Right ventricle myocardium inferior (tissue), 1 donor: ENCODE data around the gene MAP2K3. TPM values are rescaled to one million over a fixed set of nuclear protein-coding genes. Genes with fewer than 3 reads are reported as not detected.
A peak's percentile ranks its signal among the peaks of the same experiment; 100 is the strongest.

Source experiments
- ATAC-seq: fragments of 200-7000 bp; cut with Tn5 transposase; one replicate; pipeline ENCODE4 v1.9.1; 2020; ENCODE audit warnings: mild to moderate bottlenecking, moderate library complexity
- DNase-seq: peaks from one replicate; pipeline ENCODE4 v3.0.0; 2021; ENCODE audit errors: missing footprints
- intact Hi-C: fragments of 100-400 bp; cut with DNase I; formaldehyde crosslinking; loops from one replicate; pipeline ENCODE4 v1.11.0; 2022
- long read RNA-seq: library from polyadenylated mRNA; unstranded; transcript quantifications from one replicate; pipeline ENCODE4 v2.0.0, GENCODE V29; 2021
- total RNA-seq: library from RNA; stranded (reverse); fragmentation: NEBNext Ultra II Directional; extraction: Animal tissue kit (Norgen Biotek cat#: 25700); gene quantifications from one replicate; pipeline ENCODE4 v1.2.1, GENCODE V29; 2021
- donor health status: DM: no; HTN: yes; CAD: no; lungs with severe emphysema.

MAP2K3 gene
- 37.7 TPM for total RNA-seq
- long read RNA-seq, transcript MAP2K3-202 (12 exons, 2,303 nt), result major isoform, 46 of 55 reads
- long read RNA-seq, partial matches to known transcripts, result 2 of 55 reads
- long read RNA-seq, other reads (novel, unspliced or antisense), result 4 of 55 reads

DNA sequence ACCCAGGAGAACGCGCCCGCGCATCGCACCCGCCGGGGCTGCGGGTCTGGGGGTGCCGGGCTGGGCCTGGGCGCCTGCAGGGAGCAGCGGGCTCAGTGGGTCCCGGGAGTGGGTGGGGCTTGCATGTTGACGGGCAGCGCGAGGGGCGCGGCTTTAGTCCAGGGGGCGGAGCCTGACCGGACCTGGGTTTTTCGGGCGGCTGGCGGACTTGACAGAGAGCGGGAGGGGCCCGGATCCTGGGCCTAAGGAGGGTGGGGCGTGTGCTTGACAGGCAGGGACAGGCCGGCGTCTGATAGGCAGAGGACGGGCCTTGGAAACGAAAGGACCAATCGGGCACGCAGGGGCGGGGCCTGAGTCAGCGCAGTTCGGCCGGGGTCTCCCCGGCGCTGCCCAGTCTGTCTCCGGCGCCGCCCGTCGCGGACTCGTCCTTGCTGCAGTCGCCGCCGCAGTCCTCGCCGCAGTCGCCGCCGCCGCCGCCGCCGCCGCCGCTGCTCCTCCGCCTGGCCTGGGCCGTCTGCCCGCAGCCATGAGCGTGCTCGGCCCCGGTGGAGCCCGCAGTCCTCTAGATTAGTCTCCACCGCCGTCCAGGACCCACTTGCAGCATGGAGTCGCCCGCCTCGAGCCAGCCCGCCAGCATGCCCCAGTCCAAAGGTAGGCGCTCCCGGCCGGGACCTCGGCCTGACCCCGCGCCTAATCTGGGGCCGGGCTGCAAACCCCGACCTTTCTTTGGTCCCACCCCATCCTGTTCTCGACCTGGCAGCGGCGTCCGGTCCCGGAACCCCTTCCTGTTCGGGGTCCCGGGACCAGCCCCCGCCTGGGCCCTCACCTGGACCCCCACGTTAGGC, at the start of gene MAP2K3:
Gene MAP2K3, plus strand, starts transcription at position 393 of the 845 bp plus-strand sequence. Its CDS starts 210 bp downstream, at position 603.
- intact Hi-C loops, result loop anchor here (2.0 to 5.0 kb wide), 6 partner anchors 32 to 242 kb away; partner anchors contain the start of genes DHRS7B, NATD1 and USP22
- peak; percentile 100 for DNase-seq
- ATAC-seq, result peak; percentile 89

DNA sequence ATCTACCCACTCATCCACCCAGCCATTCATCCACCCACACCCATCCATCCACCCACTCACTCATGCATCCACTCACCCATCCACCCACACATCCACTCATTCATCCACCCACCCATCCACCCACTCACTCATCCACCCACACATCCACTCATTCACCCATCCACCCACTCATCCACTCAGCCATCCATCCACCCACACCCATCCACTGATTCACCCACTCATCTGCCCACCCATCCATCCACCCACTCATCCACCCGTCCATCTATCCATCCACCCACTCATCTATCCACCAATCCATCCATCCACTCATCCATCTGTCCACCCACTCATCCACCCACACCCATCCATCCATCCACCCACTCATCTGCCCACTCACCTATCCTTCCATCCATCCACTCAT, 48.6 kb upstream of the MAP2K3 start:
- DNase-seq, result no peak
- ATAC-seq, result no peak
- intact Hi-C loops, result no loop called here

- ATAC-seq (no peak), DNase-seq (no peak)
- intact Hi-C loops, result no loop called here
These were observed 44.7 kb upstream of the MAP2K3 start for GRCh38 chr17:21239680-21240368.

DNA sequence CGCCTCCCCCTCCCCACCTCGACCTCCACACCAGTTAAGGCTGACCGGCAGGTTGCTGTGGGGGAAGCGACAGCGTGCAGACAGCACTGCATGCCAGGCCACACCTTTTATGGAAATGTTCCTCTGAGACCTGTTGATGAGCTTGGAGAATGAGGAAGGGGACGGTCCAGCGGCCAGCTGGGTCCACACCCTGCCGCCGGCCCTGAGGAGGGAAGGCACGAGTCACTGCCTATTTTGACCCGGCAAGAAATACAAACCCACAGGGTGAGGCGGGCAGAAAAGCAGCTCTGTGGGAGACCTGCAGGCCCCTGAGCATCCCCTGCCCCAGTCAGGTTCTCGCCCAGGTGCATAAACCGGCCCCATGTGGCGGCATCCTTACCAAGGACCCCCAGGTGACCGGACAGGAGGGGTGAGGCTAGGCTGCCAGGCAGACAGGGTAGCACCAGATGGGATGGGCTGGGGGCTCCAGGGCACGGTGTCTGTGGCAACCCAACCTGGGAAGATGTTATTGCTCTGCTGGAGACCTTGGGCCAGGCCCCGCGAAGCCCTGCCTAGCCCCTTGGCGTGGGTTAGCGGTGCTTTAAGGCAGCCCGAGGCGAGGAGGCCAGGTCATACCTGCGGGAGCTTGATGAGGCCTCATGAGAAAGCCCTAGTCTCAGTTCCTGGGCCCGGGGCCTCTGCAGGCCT, 44.0 kb upstream of the MAP2K3 start:
- DNase-seq (no peak), ATAC-seq (no peak)
- intact Hi-C loops, result no loop called here

- intact Hi-C loops, result no loop called here
These were observed 42.9 kb upstream of the MAP2K3 start for GRCh38 chr17:21241564-21241963.

DNA sequence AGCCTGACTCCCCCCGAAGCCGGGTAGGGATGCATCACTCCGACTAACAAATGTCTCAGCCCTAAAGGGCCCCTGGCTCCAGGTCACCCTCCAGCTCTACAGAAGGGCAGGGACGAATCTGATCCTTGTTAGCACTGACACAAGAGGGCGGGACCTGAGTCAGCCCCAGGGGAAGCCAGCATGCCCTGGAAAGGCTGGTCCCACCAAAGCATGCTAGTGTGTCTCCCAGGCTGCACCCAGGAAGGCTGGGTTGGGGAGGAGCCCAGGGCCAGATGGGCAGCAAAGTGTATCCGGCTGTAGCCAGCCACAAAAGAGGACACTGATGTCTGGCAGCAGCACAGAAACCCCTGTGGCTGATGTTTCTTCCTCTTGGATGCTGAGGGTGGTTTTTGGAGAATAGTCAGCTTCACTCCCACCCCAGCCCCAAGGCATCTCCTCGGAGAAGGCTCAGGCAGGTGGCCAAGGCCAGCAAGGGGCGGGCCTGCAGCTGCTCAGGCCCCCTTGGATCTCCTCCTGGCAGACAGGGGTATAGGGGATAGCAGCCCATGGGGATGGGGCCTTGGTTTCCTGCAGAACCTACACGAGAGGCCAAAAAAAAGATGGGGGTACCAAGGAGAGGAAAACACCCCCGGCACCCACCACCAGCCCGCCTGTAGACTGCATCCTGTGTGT, 42.3 kb upstream of the MAP2K3 start:
- intact Hi-C loops, result no loop called here
- DNase-seq (no peak), ATAC-seq (no peak)

More at GRCh38 chr17:21241564-21241963, 42.9 kb upstream of the MAP2K3 start:
- DNase-seq (no peak), ATAC-seq (no peak)

DNA sequence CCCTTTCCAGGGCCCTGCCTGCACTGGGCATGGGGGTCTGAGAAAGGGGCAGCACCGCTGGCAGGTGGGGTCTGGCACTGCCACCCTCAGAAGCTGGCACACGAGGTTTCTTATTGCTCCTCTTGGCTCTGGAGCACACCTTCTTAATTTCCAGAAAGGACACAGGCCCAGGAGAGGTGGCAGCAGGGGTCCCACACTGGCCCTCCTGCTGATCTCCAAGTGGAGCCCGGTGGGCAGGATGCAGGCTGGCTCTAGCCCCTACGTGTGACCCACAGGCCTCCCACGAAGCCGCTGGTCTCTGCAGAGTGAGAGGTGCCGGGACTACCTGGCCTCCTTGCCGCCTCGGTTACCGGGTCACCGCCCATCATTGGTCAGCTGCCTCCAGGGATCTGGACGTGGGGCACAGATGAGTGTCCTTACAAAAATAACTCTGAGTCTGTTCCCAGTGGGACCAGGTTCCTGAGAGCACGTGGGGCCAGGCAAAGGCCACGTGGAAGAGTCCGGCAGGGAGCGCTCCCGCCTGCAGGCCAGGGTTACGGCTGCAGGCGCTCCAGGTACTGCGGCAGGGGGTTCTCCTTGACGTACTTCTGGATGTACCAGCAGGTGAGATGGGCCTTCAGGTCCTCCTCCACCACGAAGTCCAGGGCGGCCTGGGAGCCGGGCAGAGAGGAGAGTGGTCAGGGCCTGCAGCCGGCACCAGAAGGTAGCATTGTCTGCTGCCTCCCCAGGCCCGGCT, 41.6 kb upstream of the MAP2K3 start:
- intact Hi-C loops, result no loop called here
- DNase-seq, result peak; percentile 74
- ATAC-seq, result peak; percentile 66

DNA sequence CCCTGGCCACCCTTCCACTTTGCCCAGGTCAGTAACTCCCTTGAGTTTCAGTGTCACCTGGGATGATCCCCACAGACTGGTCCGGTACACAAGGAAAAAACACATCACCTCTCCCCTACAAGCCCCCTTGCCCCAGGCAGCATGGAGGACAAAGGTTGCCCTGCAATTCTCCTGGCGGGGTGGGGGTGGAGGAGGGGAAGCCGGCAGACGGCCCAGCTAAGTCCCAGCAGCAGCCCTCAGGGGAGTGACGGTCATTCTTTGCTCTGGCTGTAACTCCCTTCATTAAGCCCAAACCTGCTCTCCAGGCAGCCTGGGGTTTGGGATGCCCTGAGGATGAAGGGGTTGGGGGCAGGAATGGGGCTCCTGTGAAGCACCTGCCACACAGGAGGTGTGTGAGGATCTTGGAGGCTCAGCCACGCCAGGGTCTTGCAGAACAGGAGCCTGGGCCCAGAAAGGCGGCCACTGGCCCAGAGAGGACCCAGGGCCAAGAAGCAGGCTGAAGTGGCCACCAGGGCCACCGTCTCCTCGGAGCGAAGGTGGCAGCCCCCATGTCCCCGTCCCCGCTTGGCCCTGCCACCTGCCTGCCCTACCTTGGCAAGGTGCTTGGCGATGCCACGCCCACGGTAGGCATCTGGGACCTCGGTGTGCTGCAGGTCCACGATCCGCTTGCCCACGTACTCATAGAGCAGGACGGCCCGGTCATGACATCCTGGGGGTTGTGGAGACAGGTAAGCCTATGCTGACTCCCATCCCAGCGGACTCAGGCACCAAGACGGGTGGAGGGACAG, 40.8 kb upstream of the MAP2K3 start:
- no peak for ATAC-seq
- peak; percentile 59 for DNase-seq
- intact Hi-C loops, result no loop called here

- intact Hi-C loops, result no loop called here
- ATAC-seq, result peak; percentile 44
These were observed 38.8 kb upstream of the MAP2K3 start for GRCh38 chr17:21245639-21246084.

GRCh38 chr17:21246698-21247097, 37.8 kb upstream of the MAP2K3 start:
- intact Hi-C loops, result no loop called here
- DNase-seq, result no peak
- ATAC-seq, result no peak

More at GRCh38 chr17:21245639-21246084, 38.8 kb upstream of the MAP2K3 start:
- DNase-seq, result peak; percentile 67

DNA sequence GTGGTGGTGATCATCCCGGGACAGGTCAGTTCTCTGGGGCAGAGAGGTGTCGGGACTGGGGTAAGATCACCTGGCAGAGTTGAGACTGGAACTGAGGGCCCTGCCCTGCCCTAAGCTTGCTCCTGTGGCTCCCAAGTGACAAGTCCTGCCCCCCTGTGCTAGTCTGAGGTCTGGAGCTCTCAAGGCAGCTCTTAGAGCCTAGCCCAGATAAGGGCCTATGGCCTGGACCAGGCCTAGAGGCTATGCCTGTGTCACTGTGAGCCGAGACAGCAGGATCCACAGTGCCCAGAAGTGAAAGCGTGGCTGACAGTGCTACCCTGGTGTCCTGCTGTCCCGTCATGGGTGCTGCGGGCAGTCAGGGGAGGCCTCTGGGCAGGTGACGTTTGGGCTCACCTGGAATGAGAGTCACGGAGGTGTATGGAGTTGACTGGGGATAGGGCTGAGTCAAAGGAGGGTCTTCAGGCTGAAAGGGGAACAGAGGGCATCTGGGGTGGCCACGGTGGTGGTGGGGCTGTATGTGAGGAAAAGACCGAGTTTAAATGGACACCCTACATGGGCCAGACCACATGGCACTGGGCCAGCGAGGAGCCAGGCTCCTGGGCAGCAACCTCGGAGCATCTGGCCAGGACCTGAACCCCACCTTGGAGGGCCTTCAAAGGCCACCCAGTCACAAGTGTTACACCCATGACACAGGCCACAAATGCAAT, 36.8 kb upstream of the MAP2K3 start:
- ATAC-seq (no peak), DNase-seq (no peak)
- intact Hi-C loops, result no loop called here

DNA sequence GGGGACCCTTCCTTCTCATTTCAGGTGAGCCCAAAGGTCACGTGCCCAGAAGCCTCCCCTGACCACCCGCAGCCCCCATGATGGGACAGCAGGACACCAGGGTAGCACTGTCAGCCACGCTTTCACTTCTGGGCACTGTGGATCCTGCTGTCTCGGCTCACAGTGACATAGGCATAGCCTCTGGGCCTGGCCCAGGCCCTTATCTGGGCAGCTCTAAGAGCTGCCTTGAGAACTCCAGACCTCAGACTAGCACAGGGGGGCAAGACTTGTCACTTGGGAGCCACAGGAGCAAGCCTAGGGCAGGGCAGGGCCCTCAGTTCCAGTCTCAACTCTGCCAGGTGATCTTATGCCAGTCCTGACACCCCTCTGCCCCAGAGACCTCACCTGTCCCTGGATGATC, 36.0 kb upstream of the MAP2K3 start:
- peak; percentile 52 for ATAC-seq
- intact Hi-C loops, result no loop called here

GRCh38 chr17:21249086-21249795, 35.3 kb upstream of the MAP2K3 start:
- intact Hi-C loops, result no loop called here
- DNase-seq (no peak), ATAC-seq (no peak)

More for the DNA sequence above, 36.0 kb upstream of the MAP2K3 start:
- no peak for DNase-seq

- no peak for ATAC-seq
- intact Hi-C loops, result no loop called here
- DNase-seq, result no peak
These were observed 34.4 kb upstream of the MAP2K3 start for GRCh38 chr17:21249920-21250703.

GRCh38 chr17:21250854-21251253, 33.7 kb upstream of the MAP2K3 start:
- no peak for DNase-seq
- intact Hi-C loops, result no loop called here
- no peak for ATAC-seq
